ENCODE results near the gene FAM216B.
"Not testable (repeated sequence)": the region's sequence is repeated elsewhere in the genome, so short reads cannot be mapped to it uniquely, and the experiment has no call there.

Gene FAM216B

GRCh38 chr13:42781352-42781751, at the start of gene FAM216B:
Gene FAM216B, plus strand, starts transcription at chr13:42781584. Its CDS starts 2,484 bp downstream, at chr13:42784068.
- DNase-seq (ENCODE audit: low read depth in 2 of 2) = no peak

GRCh38 chr13:42732073-42732472, 49.3 kb upstream of the FAM216B start:
- no peak for DNase-seq (ENCODE audit: low read depth in 2 of 2)

GRCh38 chr13:42733046-42733445, 48.3 kb upstream of the FAM216B start:
- DNase-seq (ENCODE audit: low read depth in 2 of 2) = no peak

DNA sequence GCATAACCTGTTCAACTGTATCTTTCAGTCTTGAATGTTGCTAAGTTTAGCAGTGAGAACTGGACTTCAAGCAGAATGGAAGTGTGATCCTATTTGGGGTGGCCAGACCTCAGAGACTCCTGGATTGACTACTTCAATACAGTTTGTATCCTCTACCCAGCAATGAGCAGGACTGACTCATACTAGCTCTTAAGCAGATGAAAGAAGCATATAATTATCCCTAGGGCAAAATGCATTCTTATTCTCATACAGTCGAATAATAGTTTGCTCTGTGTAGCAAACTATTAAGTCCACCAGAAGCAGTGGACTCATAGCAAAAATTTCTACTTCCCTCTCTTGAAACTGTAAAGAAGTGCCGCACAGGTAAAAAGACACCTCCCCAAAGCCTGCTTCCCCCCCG, 46.4 kb upstream of the FAM216B start:
- no peak for DNase-seq (ENCODE audit: low read depth in 2 of 2)

- no peak for DNase-seq (ENCODE audit: low read depth in 2 of 2)
Observed at GRCh38 chr13:42740753-42741152, 40.6 kb upstream of the FAM216B start.

GRCh38 chr13:42741914-42742313, 39.5 kb upstream of the FAM216B start:
- DNase-seq (ENCODE audit: low read depth in 2 of 2) = no peak

DNA sequence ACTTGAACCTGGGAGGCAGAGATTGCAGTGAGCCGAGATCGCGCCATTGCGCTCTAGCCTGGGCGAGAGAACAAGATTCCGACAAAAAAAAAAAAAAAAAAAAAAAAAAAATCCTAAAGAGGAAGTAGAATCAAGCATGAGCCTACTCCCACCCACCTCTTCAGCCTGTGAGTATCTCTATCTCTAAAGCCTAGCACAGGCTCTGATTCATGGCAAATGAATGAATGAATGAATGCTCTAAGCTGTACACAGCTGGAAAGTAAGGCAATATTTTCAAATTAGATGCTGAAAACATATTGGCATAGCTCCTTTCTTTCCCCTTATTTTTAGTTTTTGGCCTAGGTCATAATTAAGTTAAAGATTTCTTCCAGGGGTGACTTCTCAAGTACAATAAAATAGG, 35.7 kb upstream of the FAM216B start:
- DNase-seq (ENCODE audit: low read depth in 2 of 2) = no peak

- DNase-seq (ENCODE audit: low read depth in 2 of 2) = no peak
Observed at GRCh38 chr13:42746866-42747265, 34.5 kb upstream of the FAM216B start.

DNA sequence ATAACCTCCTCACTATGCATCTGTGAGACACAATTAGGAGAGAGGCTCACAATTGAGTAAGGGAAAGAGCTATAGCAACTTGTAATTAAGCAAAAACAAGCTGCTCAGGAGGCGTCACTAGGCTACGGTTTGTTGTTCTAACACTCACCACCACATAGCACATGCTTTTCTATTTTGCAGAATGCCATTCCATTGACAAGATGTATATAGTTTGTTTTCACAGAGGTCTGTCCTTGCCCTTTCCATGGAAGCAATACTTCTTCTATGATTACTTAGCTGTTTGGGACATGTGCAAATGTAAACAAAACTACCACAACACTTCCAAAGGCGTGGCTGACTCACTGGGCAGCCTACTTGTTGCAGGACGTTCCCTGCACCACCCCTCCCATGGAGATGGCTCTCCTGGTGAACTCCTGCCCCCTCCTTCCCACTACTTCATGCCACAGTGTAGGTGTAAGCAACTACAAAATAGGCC, 33.9 kb upstream of the FAM216B start:
- DNase-seq (ENCODE audit: low read depth in 2 of 2) = no peak

GRCh38 chr13:42750794-42751193, 30.6 kb upstream of the FAM216B start:
- no peak for DNase-seq (ENCODE audit: low read depth in 2 of 2)

GRCh38 chr13:42751693-42752092, 29.7 kb upstream of the FAM216B start:
- no peak for DNase-seq (ENCODE audit: low read depth in 2 of 2)

- DNase-seq (ENCODE audit: low read depth in 2 of 2) = no peak
Observed at GRCh38 chr13:42752731-42753130, 28.7 kb upstream of the FAM216B start.

- DNase-seq (ENCODE audit: low read depth in 2 of 2) = no peak
Observed at GRCh38 chr13:42753697-42754096, 27.7 kb upstream of the FAM216B start.

GRCh38 chr13:42754801-42755510, 26.4 kb upstream of the FAM216B start:
- DNase-seq (ENCODE audit: low read depth in 2 of 2) = no peak

- DNase-seq (ENCODE audit: low read depth in 2 of 2) = no peak
Observed at GRCh38 chr13:42757678-42758420, 23.5 kb upstream of the FAM216B start.

- no peak for DNase-seq (ENCODE audit: low read depth in 2 of 2)
Observed at GRCh38 chr13:42758515-42758914, 22.9 kb upstream of the FAM216B start.

DNA sequence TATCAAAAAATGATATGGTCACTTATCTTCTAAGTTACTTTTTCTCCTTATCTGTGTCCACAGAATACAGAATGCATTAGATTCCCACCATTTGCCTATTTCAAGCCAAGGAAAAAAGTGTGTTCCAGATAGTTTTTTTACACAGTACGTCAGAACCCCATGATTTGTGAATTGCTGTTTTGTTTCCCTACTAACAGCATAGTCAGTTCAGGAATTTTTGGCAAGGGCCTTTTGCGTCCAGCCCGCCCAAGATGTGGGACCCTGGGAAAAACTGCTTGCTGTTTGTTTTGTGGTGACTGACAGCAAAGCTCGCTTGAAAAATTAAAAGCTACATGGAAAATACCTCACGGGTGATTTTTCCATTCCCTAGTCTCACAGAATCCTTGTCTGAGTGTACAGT, 20.4 kb upstream of the FAM216B start:
- DNase-seq (ENCODE audit: low read depth in 2 of 2) = no peak

DNA sequence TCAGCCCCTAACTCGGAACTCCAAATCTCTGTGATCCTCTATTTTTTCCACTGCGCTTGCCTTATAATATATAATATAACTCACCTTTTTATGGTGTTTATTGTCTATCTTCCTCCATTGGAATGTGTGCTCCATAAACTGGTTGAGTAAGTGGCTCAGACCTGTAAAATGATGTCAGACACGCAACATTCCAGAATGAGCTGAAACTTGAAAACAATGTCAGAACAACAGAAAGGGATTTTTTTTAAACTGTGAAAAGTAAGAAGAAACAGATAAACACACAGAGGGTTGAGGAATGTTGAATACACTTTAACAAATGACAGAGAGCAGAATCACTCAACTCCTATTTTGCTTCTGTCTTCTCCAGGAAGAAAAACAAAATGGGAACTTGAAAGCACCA, 19.1 kb upstream of the FAM216B start:
- no peak for DNase-seq (ENCODE audit: low read depth in 2 of 2)

GRCh38 chr13:42762917-42763316, 18.5 kb upstream of the FAM216B start:
- no peak for DNase-seq (ENCODE audit: low read depth in 2 of 2)

- DNase-seq (ENCODE audit: low read depth in 2 of 2) = no peak
Observed at GRCh38 chr13:42766016-42766415, 15.4 kb upstream of the FAM216B start.

DNA sequence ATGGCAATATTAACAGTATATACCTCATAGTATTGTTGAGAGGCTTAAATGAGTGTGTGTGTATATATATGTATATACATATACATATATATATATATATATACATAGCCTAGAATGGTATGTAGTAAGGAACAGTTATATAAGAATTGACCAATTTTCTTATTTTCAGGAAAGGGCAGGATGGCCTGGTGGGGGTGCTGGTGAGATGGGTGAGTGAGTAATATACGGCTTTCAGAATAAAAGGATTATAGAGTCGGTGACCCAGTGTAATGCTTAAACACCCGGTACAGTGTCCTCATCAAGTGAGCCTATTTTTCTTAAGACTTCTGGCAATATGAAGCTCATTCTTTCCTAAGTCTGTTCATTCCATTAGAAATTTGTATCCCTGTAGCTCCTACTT, 11.7 kb upstream of the FAM216B start:
- DNase-seq (ENCODE audit: low read depth in 2 of 2) = no peak

DNA sequence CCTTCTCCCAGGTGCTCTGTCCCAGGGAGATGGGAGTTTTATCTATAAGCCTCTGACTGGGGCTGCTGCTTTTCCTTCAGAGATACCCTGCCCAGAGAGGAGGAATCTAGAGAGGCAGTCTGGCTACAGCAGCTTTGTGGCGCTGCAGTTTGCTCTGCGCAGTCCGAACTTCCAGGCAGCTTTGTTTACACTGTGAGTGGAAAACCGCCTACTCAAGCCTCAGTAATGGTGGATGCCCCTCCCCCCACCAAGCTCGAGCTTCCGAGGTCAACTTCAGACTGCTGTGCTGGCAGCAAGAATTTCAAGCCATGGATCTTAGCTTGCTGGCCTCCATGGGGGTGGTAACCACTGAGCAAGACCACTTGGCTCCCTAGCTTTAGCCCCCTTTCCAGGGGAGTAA, 4.8 kb upstream of the FAM216B start:
- not testable (repeated sequence) for DNase-seq (ENCODE audit: low read depth in 2 of 2)

DNA sequence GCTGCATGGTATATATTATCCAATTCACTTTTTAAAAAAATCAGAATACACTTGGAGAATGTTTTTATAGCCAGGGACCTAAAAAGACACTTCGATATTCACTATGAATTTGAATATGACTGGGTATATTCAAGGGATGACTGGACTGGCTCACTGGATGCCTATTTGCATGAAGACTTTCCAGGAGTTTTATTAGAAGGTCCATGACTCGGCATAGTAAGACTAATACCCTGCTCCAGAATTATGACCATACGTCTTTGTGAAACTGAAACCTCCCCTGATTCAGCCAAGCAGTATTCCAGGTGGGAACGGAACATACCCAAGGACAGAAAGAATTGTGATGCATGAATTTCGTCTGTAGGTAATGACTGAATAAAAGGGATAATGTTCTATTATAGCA, 3.9 kb upstream of the FAM216B start:
- DNase-seq (ENCODE audit: low read depth in 2 of 2) = no peak
